Esophagus squamous epithelium (tissue), 4 donors: ENCODE data around the gene THBS2.
"Not testable (repeated sequence)": the region's sequence is repeated elsewhere in the genome, so short reads cannot be mapped to it uniquely, and the experiment has no call there.

Experiments used
- POLR2A ChIP-seq, 4 donors: fragments of 450-650 bp; IDR thresholded peaks; one replicate each; pipeline ENCODE4 v1.6.1; 2017; ENCODE audit warnings: antibody characterized with exemption in 4 of 4, mild to moderate bottlenecking in 4 of 4, moderate library complexity in 3 of 4
- TF ChIP-seq, protein P1 (sequence below), 6 experiments: fragments of 450-650 bp in 4 of 6; fragments of 200-600 bp in 2 of 6; sonication (generic) in 2 of 6; IDR thresholded peaks; one replicate each; pipeline ENCODE4 v1.5.1; 2016 to 2019; ENCODE audit warnings: antibody characterized with exemption in 6 of 6, mild to moderate bottlenecking in 4 of 6, moderate library complexity in 4 of 6

DNA sequence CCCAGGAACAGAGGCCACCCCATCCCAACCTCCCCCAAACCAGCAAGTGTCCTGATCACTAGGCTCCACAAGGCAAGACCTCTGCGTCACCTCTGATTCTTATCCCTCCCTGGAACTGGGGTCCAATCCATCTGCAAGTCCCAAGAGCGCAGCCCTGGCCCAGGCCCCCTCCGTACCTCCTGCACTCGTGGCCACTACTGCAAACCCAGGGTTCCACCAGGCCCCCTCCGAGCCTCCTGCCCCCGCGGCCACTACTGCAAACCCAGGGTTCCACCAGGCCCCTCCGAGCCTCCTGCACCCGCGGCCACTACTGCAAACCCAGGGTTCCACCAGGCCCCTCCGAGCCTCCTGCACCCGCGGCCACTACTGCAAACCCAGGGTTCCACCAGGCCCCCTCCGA lies 9.0 kb upstream of the THBS2 start:
- TF ChIP-seq, protein P1, sequence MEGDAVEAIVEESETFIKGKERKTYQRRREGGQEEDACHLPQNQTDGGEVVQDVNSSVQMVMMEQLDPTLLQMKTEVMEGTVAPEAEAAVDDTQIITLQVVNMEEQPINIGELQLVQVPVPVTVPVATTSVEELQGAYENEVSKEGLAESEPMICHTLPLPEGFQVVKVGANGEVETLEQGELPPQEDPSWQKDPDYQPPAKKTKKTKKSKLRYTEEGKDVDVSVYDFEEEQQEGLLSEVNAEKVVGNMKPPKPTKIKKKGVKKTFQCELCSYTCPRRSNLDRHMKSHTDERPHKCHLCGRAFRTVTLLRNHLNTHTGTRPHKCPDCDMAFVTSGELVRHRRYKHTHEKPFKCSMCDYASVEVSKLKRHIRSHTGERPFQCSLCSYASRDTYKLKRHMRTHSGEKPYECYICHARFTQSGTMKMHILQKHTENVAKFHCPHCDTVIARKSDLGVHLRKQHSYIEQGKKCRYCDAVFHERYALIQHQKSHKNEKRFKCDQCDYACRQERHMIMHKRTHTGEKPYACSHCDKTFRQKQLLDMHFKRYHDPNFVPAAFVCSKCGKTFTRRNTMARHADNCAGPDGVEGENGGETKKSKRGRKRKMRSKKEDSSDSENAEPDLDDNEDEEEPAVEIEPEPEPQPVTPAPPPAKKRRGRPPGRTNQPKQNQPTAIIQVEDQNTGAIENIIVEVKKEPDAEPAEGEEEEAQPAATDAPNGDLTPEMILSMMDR (IDR thresholded peaks at IDR 0.05) = not testable (repeated sequence)
- not testable (repeated sequence) for TF ChIP-seq POLR2A (IDR thresholded peaks at IDR 0.05)
